ENCODE data around the gene PLA2G5. TPM values are rescaled to one million over a fixed set of nuclear protein-coding genes. Genes with fewer than 3 reads are reported as not detected.

The PLA2G5 gene
- total RNA-seq, 4 donors from 2014 or later = 0.60 to 14.5 (median 3.0) TPM

DNA sequence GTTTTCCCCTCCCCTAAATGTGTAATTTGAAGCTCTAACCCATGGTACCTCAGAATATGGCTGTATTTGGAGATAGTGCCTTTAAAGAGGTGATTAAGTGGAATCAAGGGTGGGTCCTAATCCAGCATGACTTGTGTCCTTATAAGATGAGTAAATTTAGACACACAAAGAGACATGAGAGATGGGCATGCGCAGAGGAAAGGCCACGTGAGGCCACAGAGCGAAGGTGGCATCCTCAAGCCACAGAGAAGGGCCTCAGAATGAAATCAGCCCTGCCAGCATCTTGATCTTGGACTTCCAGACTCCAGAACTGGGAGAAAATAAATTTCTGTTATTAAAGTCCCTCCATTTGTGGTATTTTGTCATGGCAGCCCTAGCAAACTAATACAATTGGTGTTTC, 66.3 kb downstream of the PLA2G5 start:
- no peak for DNase-seq (ENCODE audit: low spot score)
- ATAC-seq (ENCODE audit: low FRiP score) = no peak
- TF ChIP-seq, protein P1, sequence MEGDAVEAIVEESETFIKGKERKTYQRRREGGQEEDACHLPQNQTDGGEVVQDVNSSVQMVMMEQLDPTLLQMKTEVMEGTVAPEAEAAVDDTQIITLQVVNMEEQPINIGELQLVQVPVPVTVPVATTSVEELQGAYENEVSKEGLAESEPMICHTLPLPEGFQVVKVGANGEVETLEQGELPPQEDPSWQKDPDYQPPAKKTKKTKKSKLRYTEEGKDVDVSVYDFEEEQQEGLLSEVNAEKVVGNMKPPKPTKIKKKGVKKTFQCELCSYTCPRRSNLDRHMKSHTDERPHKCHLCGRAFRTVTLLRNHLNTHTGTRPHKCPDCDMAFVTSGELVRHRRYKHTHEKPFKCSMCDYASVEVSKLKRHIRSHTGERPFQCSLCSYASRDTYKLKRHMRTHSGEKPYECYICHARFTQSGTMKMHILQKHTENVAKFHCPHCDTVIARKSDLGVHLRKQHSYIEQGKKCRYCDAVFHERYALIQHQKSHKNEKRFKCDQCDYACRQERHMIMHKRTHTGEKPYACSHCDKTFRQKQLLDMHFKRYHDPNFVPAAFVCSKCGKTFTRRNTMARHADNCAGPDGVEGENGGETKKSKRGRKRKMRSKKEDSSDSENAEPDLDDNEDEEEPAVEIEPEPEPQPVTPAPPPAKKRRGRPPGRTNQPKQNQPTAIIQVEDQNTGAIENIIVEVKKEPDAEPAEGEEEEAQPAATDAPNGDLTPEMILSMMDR (IDR thresholded peaks at IDR 0.05) = no peak

DNA sequence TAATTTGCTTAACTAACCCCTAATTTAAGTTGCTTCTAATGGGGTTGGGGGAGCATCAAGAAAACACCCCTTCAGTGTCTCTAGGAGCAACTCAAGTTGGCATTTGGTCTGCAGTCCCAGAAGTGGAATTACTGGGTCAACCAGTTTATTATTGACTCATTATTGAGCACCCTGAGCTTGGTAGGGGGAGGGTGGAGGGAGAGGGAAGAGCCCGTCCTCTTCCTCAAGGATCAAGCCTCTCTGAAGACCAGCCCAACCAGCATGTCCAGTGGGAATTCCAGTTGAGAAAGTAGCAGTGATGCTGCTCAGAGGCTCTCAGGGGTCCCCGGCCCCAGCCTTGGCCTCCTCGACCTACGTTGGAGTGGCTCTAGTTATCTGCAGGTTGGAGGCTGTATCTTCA, 67.1 kb downstream of the PLA2G5 start:
- TF ChIP-seq, protein P1 (IDR thresholded peaks at IDR 0.05) = no peak
- ATAC-seq (ENCODE audit: low FRiP score) = no peak
- no peak for DNase-seq (ENCODE audit: low spot score)

DNA sequence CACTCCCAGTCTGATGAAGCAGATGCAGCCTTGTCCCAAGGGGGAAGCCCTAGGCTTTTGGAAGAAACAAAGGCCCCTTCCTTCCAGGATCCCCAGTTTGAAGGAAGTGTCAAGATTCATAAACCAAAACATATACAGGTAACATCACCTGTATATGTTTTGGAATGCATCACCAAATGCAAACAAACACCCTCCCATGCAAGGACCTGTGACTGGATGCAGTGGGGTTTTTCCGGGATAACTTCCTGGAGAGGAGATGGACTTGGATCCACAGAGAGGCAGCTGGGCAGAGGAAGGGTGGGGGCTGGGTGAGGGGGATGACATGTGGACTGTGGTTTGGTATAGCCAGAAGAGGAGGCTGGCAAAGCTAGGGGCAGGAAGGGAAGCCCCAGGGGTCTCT, 67.6 kb downstream of the PLA2G5 start:
- ATAC-seq (ENCODE audit: low FRiP score) = no peak
- TF ChIP-seq, protein P1 (IDR thresholded peaks at IDR 0.05) = no peak
- no peak for DNase-seq (ENCODE audit: low spot score)

DNA sequence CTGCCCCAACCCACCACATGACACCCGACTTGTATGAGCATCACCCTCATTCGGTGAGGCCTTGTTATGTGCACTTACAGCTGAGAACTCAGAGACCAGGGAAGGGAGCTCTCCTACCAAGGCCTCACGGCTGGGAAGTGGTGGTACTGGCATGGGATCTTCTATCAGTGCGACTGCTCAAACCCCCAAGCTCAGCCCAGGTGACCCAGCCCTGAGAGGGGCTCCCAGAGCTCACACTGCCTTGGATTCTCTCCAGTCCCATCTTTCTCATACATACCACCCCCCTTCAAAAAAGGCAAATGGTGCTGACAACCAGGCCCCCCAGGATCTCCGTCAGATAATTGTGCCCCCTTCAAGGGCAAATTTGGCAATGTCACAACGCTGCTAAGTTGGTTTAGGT, 68.4 kb downstream of the PLA2G5 start:
- no peak for ATAC-seq (ENCODE audit: low FRiP score)
- DNase-seq (ENCODE audit: low spot score) = no peak

DNA sequence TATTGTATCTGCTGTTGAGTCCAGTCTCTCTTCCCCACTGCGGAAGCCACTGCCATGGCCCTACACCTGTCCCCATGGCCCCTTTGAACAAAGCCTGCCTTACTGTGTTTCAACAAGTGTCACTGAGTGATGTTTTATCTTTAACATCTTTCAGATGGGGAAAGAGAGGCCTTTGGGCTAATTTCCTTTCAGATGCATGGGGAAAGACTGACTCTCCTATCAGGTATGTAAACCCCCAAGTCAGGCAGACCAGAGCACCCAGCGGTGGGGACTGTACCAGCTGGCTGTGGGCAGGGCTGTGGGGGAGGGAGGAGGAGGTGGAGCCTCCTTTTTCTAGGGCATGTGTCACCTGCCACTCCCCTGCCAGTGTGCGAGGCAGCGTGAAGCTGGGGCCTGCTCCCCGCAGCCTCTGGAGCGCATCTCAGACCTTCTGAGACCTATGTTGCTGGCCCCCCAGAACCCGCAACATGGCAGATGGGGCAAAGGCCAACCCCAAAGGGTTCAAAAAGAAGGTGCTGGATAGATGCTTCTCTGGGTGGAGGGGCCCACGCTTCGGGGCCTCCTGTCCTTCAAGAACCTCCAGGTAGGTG, 69.1 kb downstream of the PLA2G5 start, which contains the start of gene PLA2G2F:
Gene PLA2G2F, plus strand, starts transcription at position 363 of the 590 bp plus-strand sequence. Its CDS starts 105 bp downstream, at position 468.
- ATAC-seq (ENCODE audit: low FRiP score) (no peak), DNase-seq (ENCODE audit: low spot score) (no peak)
- TF ChIP-seq, protein P1 (IDR thresholded peaks at IDR 0.05) = no peak

More for the DNA sequence above, 68.4 kb downstream of the PLA2G5 start:
- TF ChIP-seq, protein P1 (IDR thresholded peaks at IDR 0.05) = no peak

DNA sequence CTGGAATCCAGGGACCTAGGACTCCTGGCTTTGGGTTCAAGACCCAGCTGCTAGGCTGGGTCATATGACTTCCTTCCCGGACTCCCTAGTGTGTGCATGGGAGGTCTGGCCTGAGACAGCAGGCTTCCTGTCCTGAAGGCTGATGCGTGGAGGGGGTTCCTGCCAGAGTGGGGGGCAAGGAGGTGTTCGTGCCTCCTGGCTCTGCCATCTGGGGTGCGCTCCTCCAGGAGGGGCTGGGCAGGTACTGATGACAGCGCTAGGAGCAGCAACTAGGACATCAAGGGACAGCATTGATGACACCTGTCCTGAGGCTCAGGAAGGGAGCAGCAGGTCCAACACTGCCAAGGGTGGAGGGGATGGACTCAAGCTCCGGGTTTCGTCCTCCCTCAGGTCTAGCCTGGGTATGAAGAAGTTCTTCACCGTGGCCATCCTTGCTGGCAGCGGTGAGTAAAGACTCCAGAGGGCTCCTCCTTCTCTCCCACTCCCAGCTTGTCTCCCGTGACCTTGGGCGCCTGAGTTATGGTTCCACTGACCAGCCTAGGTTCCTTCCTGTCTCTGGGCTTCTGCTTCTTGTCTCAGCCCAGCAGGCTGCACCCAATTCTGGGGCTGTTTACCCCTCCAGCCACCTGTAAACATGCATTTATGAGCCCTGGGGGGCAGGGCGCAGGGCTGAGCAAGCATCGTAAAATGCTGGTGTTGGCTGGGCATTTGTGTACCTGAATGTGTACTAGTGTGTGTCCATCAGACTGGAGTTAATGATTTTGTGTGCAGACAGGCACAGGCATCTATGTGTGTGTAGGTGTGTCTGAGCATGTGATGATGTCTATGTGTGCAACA, 70.0 kb downstream of the PLA2G5 start:
- TF ChIP-seq, protein P1 (IDR thresholded peaks at IDR 0.05) = no peak
- DNase-seq (ENCODE audit: low spot score) = no peak
- ATAC-seq (ENCODE audit: low FRiP score) = no peak
